ENCODE results near the gene TPST2.

The TPST2 gene

GRCh38 chr22:26503758-26504157 is 86.2 kb downstream of the TPST2 start:
- POLR2A ChIA-PET: no interaction called here
- CTCF ChIA-PET: interaction anchor here (0.9 to 4.4 kb wide), 11 partner anchors 9 to 161 kb away, joined by 3 to 23 read pairs (median 6); partner anchors contain the start of genes HPS4, SRRD and TFIP11
- TF ChIP-seq, protein P1, sequence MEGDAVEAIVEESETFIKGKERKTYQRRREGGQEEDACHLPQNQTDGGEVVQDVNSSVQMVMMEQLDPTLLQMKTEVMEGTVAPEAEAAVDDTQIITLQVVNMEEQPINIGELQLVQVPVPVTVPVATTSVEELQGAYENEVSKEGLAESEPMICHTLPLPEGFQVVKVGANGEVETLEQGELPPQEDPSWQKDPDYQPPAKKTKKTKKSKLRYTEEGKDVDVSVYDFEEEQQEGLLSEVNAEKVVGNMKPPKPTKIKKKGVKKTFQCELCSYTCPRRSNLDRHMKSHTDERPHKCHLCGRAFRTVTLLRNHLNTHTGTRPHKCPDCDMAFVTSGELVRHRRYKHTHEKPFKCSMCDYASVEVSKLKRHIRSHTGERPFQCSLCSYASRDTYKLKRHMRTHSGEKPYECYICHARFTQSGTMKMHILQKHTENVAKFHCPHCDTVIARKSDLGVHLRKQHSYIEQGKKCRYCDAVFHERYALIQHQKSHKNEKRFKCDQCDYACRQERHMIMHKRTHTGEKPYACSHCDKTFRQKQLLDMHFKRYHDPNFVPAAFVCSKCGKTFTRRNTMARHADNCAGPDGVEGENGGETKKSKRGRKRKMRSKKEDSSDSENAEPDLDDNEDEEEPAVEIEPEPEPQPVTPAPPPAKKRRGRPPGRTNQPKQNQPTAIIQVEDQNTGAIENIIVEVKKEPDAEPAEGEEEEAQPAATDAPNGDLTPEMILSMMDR (IDR thresholded peaks at IDR 0.05; ENCODE audit: control extremely low read depth, extremely low read depth, low read depth, missing control alignments): no peak
- DNase-seq (ENCODE audit: extremely low spot score): no peak

GRCh38 chr22:26502688-26503561 is 87.0 kb downstream of the TPST2 start:
- TF ChIP-seq, protein P1 (IDR thresholded peaks at IDR 0.05; ENCODE audit: control extremely low read depth, extremely low read depth, low read depth, missing control alignments): peak; percentile 74
- POLR2A ChIA-PET: no interaction called here
- CTCF ChIA-PET: interaction anchor here (0.7 to 4.4 kb wide), 20 partner anchors 8 to 162 kb away, joined by 3 to 23 read pairs (median 4); partner anchors contain the start of genes HPS4, SRRD and TFIP11
- DNase-seq (ENCODE audit: extremely low spot score): peak; percentile 66

DNA sequence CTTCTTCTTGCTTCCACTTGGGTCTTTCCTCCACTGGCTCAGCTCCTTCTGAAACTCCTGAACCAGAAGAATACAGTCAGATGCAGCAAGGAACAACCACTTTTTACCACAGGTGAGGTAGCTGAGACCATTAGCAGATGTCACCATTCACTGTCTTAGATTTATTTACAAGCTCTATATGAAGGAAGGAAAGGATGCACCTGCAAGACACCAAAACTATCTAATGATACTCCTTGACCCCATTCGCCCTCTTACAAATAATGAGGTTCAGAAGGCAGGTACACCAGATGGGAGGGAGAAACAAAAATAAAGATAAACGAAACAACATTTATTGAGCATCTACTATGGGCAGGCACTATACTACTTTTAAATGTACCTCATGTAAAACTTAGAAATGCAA is 87.9 kb downstream of the TPST2 start:
- TF ChIP-seq, protein P1 (IDR thresholded peaks at IDR 0.05; ENCODE audit: control extremely low read depth, extremely low read depth, low read depth, missing control alignments): no peak
- DNase-seq (ENCODE audit: extremely low spot score): no peak
- ChIA-PET CTCF (interaction anchor here (0.9 to 4.4 kb wide), 12 partner anchors 9 to 163 kb away, joined by 3 to 23 read pairs (median 5); partner anchors contain the start of genes HPS4, SRRD and TFIP11), POLR2A (interaction anchor here (0.6 to 0.7 kb wide), 2 partner anchors 67 to 159 kb away, joined by 3 to 5 read pairs; no protein-coding TSS in a partner anchor)

DNA sequence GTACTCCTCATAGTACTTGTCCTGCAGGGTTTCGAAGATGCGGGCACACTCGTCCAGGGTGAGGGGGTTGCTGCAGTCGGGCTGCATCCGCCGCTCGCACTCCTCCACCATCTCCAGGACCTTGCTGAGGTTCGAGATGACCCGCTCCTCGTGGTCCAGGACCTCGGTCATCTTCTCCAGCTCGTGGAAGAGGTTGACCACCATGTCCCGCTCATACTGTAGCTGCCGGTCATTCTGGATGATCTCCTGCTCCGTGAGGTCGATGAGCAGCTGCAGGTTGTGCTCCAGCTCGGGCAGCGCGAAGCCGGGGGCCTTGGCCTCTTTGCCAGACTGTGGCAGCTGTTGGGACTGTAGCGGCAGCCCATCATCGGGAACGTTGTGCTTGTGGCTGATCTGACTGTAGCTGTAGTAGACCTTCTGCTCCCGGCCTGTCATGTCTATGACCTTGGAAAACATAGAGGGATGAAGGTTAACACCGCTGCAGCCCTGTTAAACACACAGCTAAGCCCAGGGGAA is 90.7 kb downstream of the TPST2 start:
- TF ChIP-seq, protein P1 (IDR thresholded peaks at IDR 0.05; ENCODE audit: control extremely low read depth, extremely low read depth, low read depth, missing control alignments): no peak
- POLR2A ChIA-PET: no interaction called here
- CTCF ChIA-PET: interaction anchor here (1.6 kb wide), 1 partner anchor 15 kb away, joined by 4 read pairs; the partner anchor contains the start of genes HPS4 and SRRD
- DNase-seq (ENCODE audit: extremely low spot score): no peak

DNA sequence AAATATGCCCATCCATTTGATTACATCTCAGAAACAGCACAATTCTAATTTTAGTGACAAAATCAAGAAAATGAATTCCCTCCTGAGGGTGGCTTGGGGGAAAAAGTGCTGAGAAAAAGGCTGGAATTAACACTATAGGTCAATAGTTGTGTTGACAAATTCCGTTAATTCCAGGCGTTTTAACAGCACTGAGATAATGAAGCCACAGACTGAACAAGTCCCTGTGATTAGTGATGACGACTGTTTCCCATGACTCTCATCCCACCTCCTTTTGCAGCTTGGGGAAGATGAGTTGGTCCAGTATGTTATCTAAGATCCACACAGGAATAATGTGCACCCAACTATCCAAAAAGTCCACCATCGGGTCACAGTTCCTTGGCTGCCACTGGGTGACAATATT is 93.5 kb downstream of the TPST2 start:
- no peak for DNase-seq (ENCODE audit: extremely low spot score)
- TF ChIP-seq, protein P1 (IDR thresholded peaks at IDR 0.05; ENCODE audit: control extremely low read depth, extremely low read depth, low read depth, missing control alignments): no peak
- ChIA-PET POLR2A (no interaction called here), CTCF (no interaction called here)

DNA sequence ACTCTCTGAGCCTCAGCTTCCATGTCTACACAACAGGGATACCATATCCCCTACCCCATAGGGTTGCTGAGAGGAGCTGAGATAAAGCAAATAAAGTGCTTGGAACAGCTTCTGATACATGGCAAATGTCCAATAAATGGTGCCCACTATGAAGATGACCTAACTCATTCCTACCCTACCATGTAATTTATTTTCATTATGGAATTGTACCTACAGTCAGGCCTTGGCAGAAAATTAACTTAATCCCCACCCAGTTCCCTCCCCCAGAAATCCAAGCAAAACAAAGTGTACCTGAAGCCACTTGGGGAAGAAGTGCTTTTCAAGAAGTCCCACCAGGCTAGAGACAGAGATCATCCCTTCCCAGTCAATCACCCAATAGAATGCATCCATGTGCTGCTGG is 95.4 kb downstream of the TPST2 start:
- POLR2A ChIA-PET: no interaction called here
- TF ChIP-seq, protein P1 (IDR thresholded peaks at IDR 0.05; ENCODE audit: control extremely low read depth, extremely low read depth, low read depth, missing control alignments): no peak
- CTCF ChIA-PET: interaction anchor here (0.9 to 1.9 kb wide), 4 partner anchors 9 to 170 kb away, joined by 3 to 6 read pairs (median 6); partner anchors contain the start of genes HPS4 and SRRD
- DNase-seq (ENCODE audit: extremely low spot score): no peak

Data from GM10248 (cell line).